ENCODE results near the gene SLC30A1.

Gene SLC30A1

GRCh38 chr1:211577277-211577818 is 1.6 kb downstream of the SLC30A1 start:
- no peak overlapping the region for H2AK5ac ChIP-seq (ENCODE audit: low read depth, low read length)
- peak overlapping the region; percentile 98 for H3K23ac ChIP-seq (ENCODE audit: low read depth, low read length, poor library complexity)
- peaks cover 5 to 19% of the 10 kb centered on the region in 2 donors for H3K4me1 ChIP-seq (ENCODE audit: control insufficient read depth in 2 of 2, insufficient read depth in 1 of 2, low read depth in 1 of 2, low read length in 2 of 2)
- no peak overlapping the region for H2BK5ac ChIP-seq (ENCODE audit: low read length)
- H3K9me3 ChIP-seq (replicated peaks in 1 of 2; ENCODE audit: control insufficient read depth in 2 of 2, insufficient read depth in 1 of 2, low read depth in 1 of 2, low read length in 2 of 2), result no peaks in the 10 kb centered on the region
- H3K36me3 ChIP-seq (replicated peaks in 1 of 2; ENCODE audit: control insufficient read depth in 2 of 2, insufficient read depth in 2 of 2, low read length in 2 of 2), result peaks cover 0 to 36% of the 10 kb centered on the region in 2 donors
- no peak overlapping the region for H4K91ac ChIP-seq (ENCODE audit: low read depth, low read length, poor library complexity)
- H3K9ac ChIP-seq (ENCODE audit: low read depth, low read length, poor library complexity), result peak overlapping the region; percentile 24
- peaks cover 0 to 20% (median 0%) of the 10 kb centered on the region in 3 experiments for H3K27me3 ChIP-seq (ENCODE audit: control insufficient read depth in 3 of 3, insufficient read depth in 3 of 3, low read depth in 1 of 3, low read length in 3 of 3)
- H2BK12ac ChIP-seq (ENCODE audit: low read length), result no peak overlapping the region
- H2BK15ac ChIP-seq (ENCODE audit: low read length), result no peak overlapping the region
- no peak overlapping the region for H2BK120ac ChIP-seq (ENCODE audit: low read depth, low read length)
- no peak overlapping the region for H3K27ac ChIP-seq (replicated peaks; ENCODE audit: low read length)
- H3K79me1 ChIP-seq (ENCODE audit: low read depth, low read length), result peaks cover 9% of the 10 kb centered on the region
- no peak overlapping the region for H3K18ac ChIP-seq (ENCODE audit: low read length)
- no peak overlapping the region for H3K4ac ChIP-seq (ENCODE audit: low read length)
- no CpG with 5 or more reads among the region's 13 CpGs for WGBS, 2 donors (ENCODE audit: extremely low coverage in 2 of 2, insufficient read length in 2 of 2, insufficient replicate concordance in 1 of 2)
- H3K4me2 ChIP-seq (ENCODE audit: insufficient read depth, low read length, poor library complexity, severe bottlenecking), result peak overlapping the region; percentile 99
- peak overlapping the region; percentile 95 to 97 for H3K4me3 ChIP-seq (ENCODE audit: low read length in 2 of 2)
- H3K14ac ChIP-seq (ENCODE audit: low read length), result no peak overlapping the region
- H4K8ac ChIP-seq (ENCODE audit: low read depth, low read length), result no peak overlapping the region
- H2AFZ ChIP-seq (ENCODE audit: low read length), result peak overlapping the region; percentile 98
- DNase-seq (ENCODE audit: low spot score), result no peak

- Histone ChIP-seq H2BK5ac (ENCODE audit: low read length) (no peak overlapping the region), H3K27me3 (ENCODE audit: control insufficient read depth in 3 of 3, insufficient read depth in 3 of 3, low read depth in 1 of 3, low read length in 3 of 3) (peaks cover 0 to 15% (median 0%) of the 10 kb centered on the region in 3 experiments), H3K9ac (ENCODE audit: low read depth, low read length, poor library complexity) (no peak overlapping the region), H3K27ac (replicated peaks; ENCODE audit: low read length) (no peak overlapping the region), H3K36me3 (replicated peaks in 1 of 2; ENCODE audit: control insufficient read depth in 2 of 2, insufficient read depth in 2 of 2, low read length in 2 of 2) (peaks cover 0 to 38% of the 10 kb centered on the region in 2 donors), H3K4ac (ENCODE audit: low read length) (no peak overlapping the region), H2AK5ac (ENCODE audit: low read depth, low read length) (no peak overlapping the region), H3K9me3 (replicated peaks in 1 of 2; ENCODE audit: control insufficient read depth in 2 of 2, insufficient read depth in 1 of 2, low read depth in 1 of 2, low read length in 2 of 2) (no peaks in the 10 kb centered on the region), H3K4me1 (ENCODE audit: control insufficient read depth in 2 of 2, insufficient read depth in 1 of 2, low read depth in 1 of 2, low read length in 2 of 2) (peaks cover 5 to 19% of the 10 kb centered on the region in 2 donors), H4K8ac (ENCODE audit: low read depth, low read length) (no peak overlapping the region), H3K14ac (ENCODE audit: low read length) (no peak overlapping the region), H3K4me3 (ENCODE audit: low read length in 2 of 2) (peak overlapping the region in 1 of 2 donors; percentile 95), H2BK15ac (ENCODE audit: low read length) (no peak overlapping the region), H2BK120ac (ENCODE audit: low read depth, low read length) (no peak overlapping the region), H4K91ac (ENCODE audit: low read depth, low read length, poor library complexity) (no peak overlapping the region), H3K4me2 (ENCODE audit: insufficient read depth, low read length, poor library complexity, severe bottlenecking) (no peak overlapping the region), H3K79me1 (ENCODE audit: low read depth, low read length) (peaks cover 9% of the 10 kb centered on the region), H3K18ac (ENCODE audit: low read length) (no peak overlapping the region), H3K23ac (ENCODE audit: low read depth, low read length, poor library complexity) (no peak overlapping the region), H2AFZ (ENCODE audit: low read length) (no peak overlapping the region), H2BK12ac (ENCODE audit: low read length) (no peak overlapping the region)
- DNase-seq (ENCODE audit: low spot score), result no peak
- WGBS, 2 donors (ENCODE audit: extremely low coverage in 2 of 2, insufficient read length in 2 of 2, insufficient replicate concordance in 1 of 2), result no CpG with 5 or more reads among the region's 2 CpGs
These were observed 2.2 kb downstream of the SLC30A1 start for GRCh38 chr1:211576717-211577116.

- peaks cover 0 to 13% of the 10 kb centered on the region in 2 donors for H3K4me1 ChIP-seq (ENCODE audit: control insufficient read depth in 2 of 2, insufficient read depth in 1 of 2, low read depth in 1 of 2, low read length in 2 of 2)
- H3K4me3 ChIP-seq (ENCODE audit: low read length in 2 of 2), result no peak overlapping the region
- H4K91ac ChIP-seq (ENCODE audit: low read depth, low read length, poor library complexity), result no peak overlapping the region
- H3K9me3 ChIP-seq (replicated peaks in 1 of 2; ENCODE audit: control insufficient read depth in 2 of 2, insufficient read depth in 1 of 2, low read depth in 1 of 2, low read length in 2 of 2), result no peaks in the 10 kb centered on the region
- H3K27me3 ChIP-seq (ENCODE audit: control insufficient read depth in 3 of 3, insufficient read depth in 3 of 3, low read depth in 1 of 3, low read length in 3 of 3), result peaks cover 0 to under 1% (median 0%) of the 10 kb centered on the region in 3 experiments
- H3K23ac ChIP-seq (ENCODE audit: low read depth, low read length, poor library complexity), result no peak overlapping the region
- no peak overlapping the region for H3K18ac ChIP-seq (ENCODE audit: low read length)
- H3K27ac ChIP-seq (replicated peaks; ENCODE audit: low read length), result no peak overlapping the region
- H3K14ac ChIP-seq (ENCODE audit: low read length), result no peak overlapping the region
- no peak overlapping the region for H2BK5ac ChIP-seq (ENCODE audit: low read length)
- no peak overlapping the region for H2AK5ac ChIP-seq (ENCODE audit: low read depth, low read length)
- peaks cover 0 to 38% of the 10 kb centered on the region in 2 donors for H3K36me3 ChIP-seq (replicated peaks in 1 of 2; ENCODE audit: control insufficient read depth in 2 of 2, insufficient read depth in 2 of 2, low read length in 2 of 2)
- no peak overlapping the region for H3K4me2 ChIP-seq (ENCODE audit: insufficient read depth, low read length, poor library complexity, severe bottlenecking)
- H3K79me1 ChIP-seq (ENCODE audit: low read depth, low read length), result peaks cover 9% of the 10 kb centered on the region
- no peak overlapping the region for H3K4ac ChIP-seq (ENCODE audit: low read length)
- no peak overlapping the region for H4K8ac ChIP-seq (ENCODE audit: low read depth, low read length)
- H2BK15ac ChIP-seq (ENCODE audit: low read length), result no peak overlapping the region
- no peak overlapping the region for H2BK120ac ChIP-seq (ENCODE audit: low read depth, low read length)
- H2AFZ ChIP-seq (ENCODE audit: low read length), result no peak overlapping the region
- H3K9ac ChIP-seq (ENCODE audit: low read depth, low read length, poor library complexity), result no peak overlapping the region
- DNase-seq (ENCODE audit: low spot score), result no peak
- H2BK12ac ChIP-seq (ENCODE audit: low read length), result no peak overlapping the region
These were observed 4.3 kb downstream of the SLC30A1 start for GRCh38 chr1:211574705-211575104.

- Histone ChIP-seq H3K9me3 (replicated peaks in 1 of 2; ENCODE audit: control insufficient read depth in 2 of 2, insufficient read depth in 1 of 2, low read depth in 1 of 2, low read length in 2 of 2) (no peaks in the 10 kb centered on the region), H3K14ac (ENCODE audit: low read length) (no peak overlapping the region), H2BK12ac (ENCODE audit: low read length) (no peak overlapping the region), H3K4me2 (ENCODE audit: insufficient read depth, low read length, poor library complexity, severe bottlenecking) (no peak overlapping the region), H2AK5ac (ENCODE audit: low read depth, low read length) (no peak overlapping the region), H3K36me3 (replicated peaks in 1 of 2; ENCODE audit: control insufficient read depth in 2 of 2, insufficient read depth in 2 of 2, low read length in 2 of 2) (peaks cover 0 to 38% of the 10 kb centered on the region in 2 donors), H2AFZ (ENCODE audit: low read length) (no peak overlapping the region), H2BK5ac (ENCODE audit: low read length) (no peak overlapping the region), H3K23ac (ENCODE audit: low read depth, low read length, poor library complexity) (no peak overlapping the region), H3K4ac (ENCODE audit: low read length) (no peak overlapping the region), H3K18ac (ENCODE audit: low read length) (no peak overlapping the region), H3K4me1 (ENCODE audit: control insufficient read depth in 2 of 2, insufficient read depth in 1 of 2, low read depth in 1 of 2, low read length in 2 of 2) (peaks cover 0 to 12% of the 10 kb centered on the region in 2 donors), H3K9ac (ENCODE audit: low read depth, low read length, poor library complexity) (no peak overlapping the region), H3K27ac (replicated peaks; ENCODE audit: low read length) (no peak overlapping the region), H2BK120ac (ENCODE audit: low read depth, low read length) (no peak overlapping the region), H2BK15ac (ENCODE audit: low read length) (no peak overlapping the region), H3K27me3 (ENCODE audit: control insufficient read depth in 3 of 3, insufficient read depth in 3 of 3, low read depth in 1 of 3, low read length in 3 of 3) (no peaks in the 10 kb centered on the region), H4K91ac (ENCODE audit: low read depth, low read length, poor library complexity) (no peak overlapping the region), H4K8ac (ENCODE audit: low read depth, low read length) (no peak overlapping the region), H3K4me3 (ENCODE audit: low read length in 2 of 2) (no peak overlapping the region), H3K79me1 (ENCODE audit: low read depth, low read length) (no peaks in the 10 kb centered on the region)
- no CpG with 5 or more reads among the region's 2 CpGs for WGBS, 2 donors (ENCODE audit: extremely low coverage in 2 of 2, insufficient read length in 2 of 2, insufficient replicate concordance in 1 of 2)
- DNase-seq (ENCODE audit: low spot score), result no peak
These were observed 7.0 kb downstream of the SLC30A1 start for GRCh38 chr1:211571998-211572397.

Measured in neuronal stem cell (in vitro differentiated cells).